Spleen (tissue), 11 donors: Measurements from ENCODE around the gene GAL3ST2. TPM values are rescaled to one million over a fixed set of nuclear protein-coding genes. Genes with fewer than 3 reads are reported as not detected.
"Not testable (repeated sequence)": the region's sequence is repeated elsewhere in the genome, so short reads cannot be mapped to it uniquely, and the experiment has no call there.

Experiments used
- DNase-seq: peaks from one replicate; pipeline ENCODE4 v3.0.0-alpha.2; 2020
- H3K27ac ChIP-seq, 8 donors: fragments of 200-600 bp; sonication (generic) in 7 of 8; 1 replicate in 4 of 8; 2 replicates in 4 of 8; pipeline versions ENCODE4 v1.5.0 to v1.8.0; 2016 to 2021; ENCODE audit warnings: inconsistent platforms in 4 of 8, mild to moderate bottlenecking in 4 of 8, moderate library complexity in 1 of 8
- H3K27me3 ChIP-seq, 7 donors: fragments of 200-600 bp; sonication (generic) in 6 of 7; replicated peaks in 1 of 7; 1 replicate in 4 of 7; 2 replicates in 3 of 7; pipeline versions ENCODE4 v1.5.0 to v1.8.0; 2016 to 2021; ENCODE audit warnings: inconsistent platforms in 3 of 7, mild to moderate bottlenecking in 1 of 7
- H3K36me3 ChIP-seq, 6 donors: fragments of 200-600 bp; sonication (generic) in 5 of 6; 1 replicate in 4 of 6; 2 replicates in 2 of 6; pipeline versions ENCODE4 v1.5.0 to v1.8.0; 2016 to 2021; ENCODE audit warnings: inconsistent platforms in 2 of 6
- H3K4me1 ChIP-seq, 6 donors: fragments of 200-600 bp; sonication (generic) in 5 of 6; 1 replicate in 3 of 6; 2 replicates in 3 of 6; pipeline versions ENCODE4 v1.5.0 to v1.8.0; 2016 to 2021; ENCODE audit warnings: inconsistent platforms in 3 of 6
- H3K4me3 ChIP-seq, 8 donors: fragments of 200-600 bp; sonication (generic) in 7 of 8; 1 replicate in 4 of 8; 2 replicates in 4 of 8; pipeline versions ENCODE4 v1.5.0 to v1.8.0; 2016 to 2021; ENCODE audit warnings: inconsistent platforms in 4 of 8, mild to moderate bottlenecking in 4 of 8, moderate library complexity in 2 of 8
- H3K9me3 ChIP-seq, 8 donors: fragments of 200-600 bp; sonication (generic) in 7 of 8; 1 replicate in 4 of 8; 2 replicates in 4 of 8; pipeline versions ENCODE4 v1.5.0 to v1.8.0; 2016 to 2021; ENCODE audit warnings: inconsistent platforms in 4 of 8
- POLR2A ChIP-seq, 3 donors: fragments of 450-650 bp; IDR thresholded peaks; one replicate each; pipeline ENCODE4 v1.5.1; 2017; ENCODE audit warnings: antibody characterized with exemption in 3 of 3, mild to moderate bottlenecking in 1 of 3
- POLR2AphosphoS5 ChIP-seq, 3 donors: sonication (generic); formaldehyde crosslinking; IDR thresholded peaks; one replicate each; pipeline ENCODE4 v1.5.1; 2017; ENCODE audit warnings: antibody characterized with exemption in 3 of 3
- WGBS, 5 donors: extraction: QIAGEN DNeasy Blood & Tissue Kit in 3 of 5; methylation state at CpG; one replicate each; pipeline versions ENCODE4 v1.1.5 to v1.1.7; 2013 to 2018; 5-methylcytosine and 5-hydroxymethylcytosine counted together
- intact Hi-C: fragments of 100-400 bp; cut with DNase I; formaldehyde crosslinking; loops from one replicate; pipeline ENCODE4 v1.15.0; 2023; ENCODE audit warnings: low total_unique reads
- polyA plus RNA-seq, 3 donors: library from polyadenylated mRNA; stranded (reverse); fragments of 200-250 nt; gene quantifications; one replicate each; pipeline ENCODE4 v1.2.1, GENCODE V29; 2013
- total RNA-seq, 7 donors: library from RNA; depleted of rRNA in 3 of 7; stranded (reverse); fragments of >200 nt in 3 of 7; fragmentation: NEBNext Ultra II Directional in 4 of 7; extraction: Animal tissue kit (Norgen Biotek cat#: 25700) in 4 of 7; gene quantifications; one replicate each; pipeline versions ENCODE4 v1.1.0 to v1.2.1, GENCODE V29; 2016 to 2021
- TF ChIP-seq, protein P1 (sequence below), 11 experiments: fragments of 200-600 bp in 7 of 11; fragments of 450-650 bp in 4 of 11; sonication (generic) in 4 of 11; IDR thresholded peaks in 8 of 11; conservative IDR thresholded peaks in 3 of 11; 1 replicate in 7 of 11; 2 replicates in 4 of 11; pipeline versions ENCODE4 v1.4.0 to v1.8.0; 2016 to 2021; ENCODE audit warnings: antibody characterized with exemption in 11 of 11, inconsistent platforms in 4 of 11, mild to moderate bottlenecking in 1 of 11
- donor health status: healthy with polysubstance abuse.
- donor health status: DM: no; HTN: no; CAD: no; lungs with moderate emphysema.
- donor health status: DM: no; HTN: no; CAD: no.
- donor health status: Bipolar disorder and iron deficiency.
- donor health status: healthy.
- donor health status: DM: no; HTN: no; CAD: no.
- donor health status: DM: yes; HTN: yes; CAD: no.

The GAL3ST2 gene
- total and polyA plus RNA-seq, 10 donors = 0.25 to 0.85 TPM; not detected in 8

DNA sequence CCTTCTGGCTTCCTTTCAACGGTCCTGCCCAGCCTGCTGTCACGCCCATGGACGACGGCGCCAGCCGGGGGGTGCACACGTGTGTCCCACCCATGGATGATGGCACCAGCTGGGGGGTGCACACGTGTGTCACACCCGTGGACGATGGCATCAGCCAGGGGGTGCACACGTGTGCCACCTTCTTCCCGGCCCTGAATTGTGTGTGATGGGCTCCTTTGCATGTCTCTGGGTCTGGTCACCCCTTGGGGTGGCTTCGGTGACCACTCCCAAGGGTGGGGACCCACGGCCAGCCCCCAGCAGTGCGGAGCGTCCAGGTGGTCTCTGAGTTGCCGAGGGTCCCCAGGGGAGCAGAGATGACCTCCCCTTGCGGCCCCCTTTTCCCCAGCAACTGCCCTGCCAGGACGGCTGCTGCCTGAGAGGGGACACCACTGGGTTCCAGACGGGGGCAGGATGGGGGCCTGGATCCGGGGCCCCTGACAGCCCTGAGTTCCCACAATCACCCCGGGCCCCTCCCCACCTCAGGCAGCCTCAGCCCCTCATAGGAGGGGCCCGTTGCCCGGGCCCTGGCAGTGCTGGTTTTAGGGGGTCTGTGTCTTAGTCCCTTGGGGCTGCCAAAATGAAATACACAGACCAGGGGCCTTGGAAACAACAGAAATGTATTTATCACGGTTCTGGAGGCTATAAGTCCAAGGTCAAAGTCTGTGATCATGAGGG, 41.8 kb downstream of the GAL3ST2 start:
- Histone ChIP-seq H3K9me3 (no peaks in the 10 kb centered on the region), H3K4me3 (no peak overlapping the region), H3K4me1 (peaks cover 0 to 39% (median 24%) of the 10 kb centered on the region in 6 donors), H3K27me3 (peaks cover 0 to 73% (median 7%) of the 10 kb centered on the region in 7 donors), H3K27ac (no peak overlapping the region), H3K36me3 (no peaks in the 10 kb centered on the region)
- intact Hi-C loops = no loop called here
- 51 to 70% (median 70%) methylated on average over 19 to 25 of the region's 25 CpGs for WGBS, 5 donors
- peak; percentile 51 for DNase-seq
- no peak for TF ChIP-seq POLR2AphosphoS5 (IDR thresholded peaks at IDR 0.05)
- no peak for TF ChIP-seq POLR2A (IDR thresholded peaks at IDR 0.05)
- TF ChIP-seq, protein P1, sequence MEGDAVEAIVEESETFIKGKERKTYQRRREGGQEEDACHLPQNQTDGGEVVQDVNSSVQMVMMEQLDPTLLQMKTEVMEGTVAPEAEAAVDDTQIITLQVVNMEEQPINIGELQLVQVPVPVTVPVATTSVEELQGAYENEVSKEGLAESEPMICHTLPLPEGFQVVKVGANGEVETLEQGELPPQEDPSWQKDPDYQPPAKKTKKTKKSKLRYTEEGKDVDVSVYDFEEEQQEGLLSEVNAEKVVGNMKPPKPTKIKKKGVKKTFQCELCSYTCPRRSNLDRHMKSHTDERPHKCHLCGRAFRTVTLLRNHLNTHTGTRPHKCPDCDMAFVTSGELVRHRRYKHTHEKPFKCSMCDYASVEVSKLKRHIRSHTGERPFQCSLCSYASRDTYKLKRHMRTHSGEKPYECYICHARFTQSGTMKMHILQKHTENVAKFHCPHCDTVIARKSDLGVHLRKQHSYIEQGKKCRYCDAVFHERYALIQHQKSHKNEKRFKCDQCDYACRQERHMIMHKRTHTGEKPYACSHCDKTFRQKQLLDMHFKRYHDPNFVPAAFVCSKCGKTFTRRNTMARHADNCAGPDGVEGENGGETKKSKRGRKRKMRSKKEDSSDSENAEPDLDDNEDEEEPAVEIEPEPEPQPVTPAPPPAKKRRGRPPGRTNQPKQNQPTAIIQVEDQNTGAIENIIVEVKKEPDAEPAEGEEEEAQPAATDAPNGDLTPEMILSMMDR (IDR thresholded peaks at IDR 0.05 in 8 of 11, conservative IDR thresholded peaks at IDR 0.05 in 3 of 11) = no peak

- TF ChIP-seq POLR2AphosphoS5 (IDR thresholded peaks at IDR 0.05) = no peak
- TF ChIP-seq, protein P1 (IDR thresholded peaks at IDR 0.05 in 8 of 11, conservative IDR thresholded peaks at IDR 0.05 in 3 of 11) = no peak
- no peak for TF ChIP-seq POLR2A (IDR thresholded peaks at IDR 0.05)
- Histone ChIP-seq H3K27me3 (peaks cover 0 to 69% (median 7%) of the 10 kb centered on the region in 7 donors), H3K27ac (no peak overlapping the region), H3K4me3 (no peak overlapping the region), H3K36me3 (no peaks in the 10 kb centered on the region), H3K4me1 (peaks cover 0 to 34% (median 23%) of the 10 kb centered on the region in 6 donors), H3K9me3 (no peaks in the 10 kb centered on the region)
- 77 to 87% (median 80%) methylated on average over 7 to 10 of the region's 10 CpGs for WGBS, 5 donors
- peak; percentile 29 for DNase-seq
- intact Hi-C loops = no loop called here
Measured at GRCh38 chr2:241818943-241819270, 42.3 kb downstream of the GAL3ST2 start.

DNA sequence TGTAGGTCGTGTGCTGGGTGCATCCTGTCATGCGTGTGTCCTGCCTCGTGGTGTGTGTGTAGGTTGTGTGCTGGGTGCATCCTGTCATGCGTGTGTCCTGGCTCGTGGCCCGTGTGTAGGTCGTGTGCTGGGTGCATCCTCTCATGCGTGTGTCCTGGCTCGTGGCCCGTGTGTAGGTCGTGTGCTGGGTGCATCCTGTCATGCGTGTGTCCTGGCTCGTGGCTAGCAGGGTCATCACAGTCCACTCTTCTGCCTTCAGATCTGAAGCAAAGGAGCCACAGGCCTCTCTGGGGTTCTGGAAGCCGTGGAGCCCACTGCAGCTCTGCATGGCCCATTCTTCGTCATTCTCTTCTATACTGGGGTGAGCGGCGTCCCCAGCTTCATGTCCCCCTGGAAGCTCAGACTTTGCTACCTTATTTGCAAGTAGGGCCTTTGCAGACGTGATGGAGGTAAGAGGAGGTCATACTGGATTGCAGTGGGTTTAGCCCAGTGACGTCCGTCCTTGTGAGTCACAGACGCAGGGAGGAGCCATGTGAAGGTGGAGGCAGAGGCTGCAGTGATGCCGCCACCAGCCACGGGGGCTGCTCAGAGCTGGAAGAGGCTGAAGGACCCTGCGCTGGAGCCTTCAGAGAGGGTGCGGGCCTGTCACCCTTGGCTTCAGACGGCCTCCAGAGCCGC, 43.5 kb downstream of the GAL3ST2 start:
- peaks cover 0 to 30% (median 22%) of the 10 kb centered on the region in 6 donors for H3K4me1 ChIP-seq
- H3K36me3 ChIP-seq, H3K4me3 ChIP-seq, intact Hi-C loops, H3K27ac ChIP-seq, H3K9me3 ChIP-seq, DNase-seq: not testable (repeated sequence)
- H3K27me3 ChIP-seq = peaks cover 0 to 58% (median 7%) of the 10 kb centered on the region in 7 donors
- WGBS, 5 donors = 82 to 89% (median 88%) methylated on average over 21 to 27 of the region's 27 CpGs

GRCh38 chr2:241820625-241821384, 44.2 kb downstream of the GAL3ST2 start:
- intact Hi-C loops = no loop called here
- WGBS, 5 donors = 84 to 90% (median 87%) methylated on average over 18 to 31 of the region's 31 CpGs
- Histone ChIP-seq H3K36me3 (no peaks in the 10 kb centered on the region), H3K9me3 (no peaks in the 10 kb centered on the region), H3K27ac (no peak overlapping the region), H3K4me3 (no peak overlapping the region), H3K4me1 (peaks cover 0 to 30% (median 22%) of the 10 kb centered on the region in 6 donors), H3K27me3 (peaks cover 0 to 54% (median 7%) of the 10 kb centered on the region in 7 donors)
- DNase-seq = no peak
- no peak for TF ChIP-seq POLR2AphosphoS5 (IDR thresholded peaks at IDR 0.05)
- TF ChIP-seq, protein P1 (IDR thresholded peaks at IDR 0.05 in 8 of 11, conservative IDR thresholded peaks at IDR 0.05 in 3 of 11) = no peak
- no peak for TF ChIP-seq POLR2A (IDR thresholded peaks at IDR 0.05)
